Transverse colon (tissue), 4 donors: ENCODE measurements around the gene LAMB1. TPM values are rescaled to one million over a fixed set of nuclear protein-coding genes. Genes with fewer than 3 reads are reported as not detected.
A peak's percentile ranks its signal among the peaks of the same experiment; 100 is the strongest.
"Not testable (repeated sequence)": the region's sequence is repeated elsewhere in the genome, so short reads cannot be mapped to it uniquely, and the experiment has no call there.

Source experiments
- DNase-seq: peaks from one replicate; pipeline ENCODE4 v3.0.0-alpha.2; 2019
- H3K27ac ChIP-seq, 4 donors: fragments of 200-600 bp; sonication (generic); 2 replicates each; pipeline ENCODE4 v1.5.1; 2016 to 2018; ENCODE audit warnings: inconsistent platforms in 4 of 4
- H3K27me3 ChIP-seq: fragments of 200-600 bp; sonication (generic); 2 replicates; pipeline ENCODE4 v1.5.1; 2017; ENCODE audit warnings: inconsistent platforms
- H3K36me3 ChIP-seq, 4 donors: fragments of 200-600 bp; sonication (generic); 2 replicates each; pipeline ENCODE4 v1.5.1; 2017 to 2019; ENCODE audit warnings: inconsistent platforms in 4 of 4
- H3K4me1 ChIP-seq, 4 donors: fragments of 200-600 bp; sonication (generic); 2 replicates each; pipeline ENCODE4 v1.5.1; 2017 to 2020; ENCODE audit warnings: inconsistent platforms in 4 of 4
- H3K4me3 ChIP-seq, 4 donors: fragments of 200-600 bp; sonication (generic); 1 replicate in 1 of 4; 2 replicates in 3 of 4; pipeline versions ENCODE4 v1.5.1 to v1.6.1; 2017 to 2019; ENCODE audit warnings: inconsistent platforms in 4 of 4
- H3K9me3 ChIP-seq, 2 donors: fragments of 200-600 bp; sonication (generic); 2 replicates each; pipeline ENCODE4 v1.5.1; 2017 to 2019; ENCODE audit warnings: inconsistent platforms in 2 of 2
- EP300 ChIP-seq: sonication (generic); formaldehyde crosslinking; IDR thresholded peaks from one replicate; pipeline ENCODE4 v1.6.1; 2017; ENCODE audit warnings: antibody characterized with exemption, low read depth
- POLR2A ChIP-seq: fragments of 450-650 bp; IDR thresholded peaks from one replicate; pipeline ENCODE4 v1.6.1; 2016; ENCODE audit warnings: antibody characterized with exemption, mild to moderate bottlenecking, moderate library complexity
- POLR2AphosphoS5 ChIP-seq, 3 donors: sonication (generic); formaldehyde crosslinking; IDR thresholded peaks; one replicate each; pipeline ENCODE4 v1.6.1; 2016; ENCODE audit warnings: antibody characterized with exemption in 3 of 3
- WGBS, 2 donors: methylation state at CpG; one replicate each; pipeline ENCODE4 v1.1.5; 2018; ENCODE audit warnings: low coverage in 1 of 2; 5-methylcytosine and 5-hydroxymethylcytosine counted together
- in situ Hi-C, 4 donors: fragments of 200-750 bp; cut with MboI; loops; one replicate each; pipeline versions ENCODE4 v1.15.0 to v1.15.1; 2017; ENCODE audit warnings: low sequenced_read_pairs in 3 of 4, low pct_ligation_motif_present in 1 of 4, low pct_unique_long_range_greater_than_20kb in 1 of 4
- intact Hi-C: fragments of 100-400 bp; cut with DNase I; formaldehyde crosslinking; loops from one replicate; pipeline ENCODE4 v1.15.1; 2023; ENCODE audit warnings: low total_unique reads
- total RNA-seq, 4 donors: library from RNA; depleted of rRNA; stranded (reverse); fragments of >200 nt; gene quantifications; one replicate each; pipeline ENCODE4 v1.1.0, GENCODE V29; 2016
- TF ChIP-seq, protein P1 (sequence below), 5 experiments: fragments of 200-600 bp in 3 of 5; fragments of 450-650 bp in 2 of 5; sonication (generic) in 3 of 5; IDR thresholded peaks; 1 replicate in 2 of 5; 2 replicates in 3 of 5; pipeline ENCODE4 v1.5.1; 2016 to 2017; ENCODE audit warnings: antibody characterized with exemption in 5 of 5, inconsistent platforms in 3 of 5, mild to moderate bottlenecking in 2 of 5, moderate library complexity in 1 of 5

The LAMB1 gene
- total RNA-seq, 4 donors from 2014 or later: 54.2 to 119 (median 90.3) TPM

DNA sequence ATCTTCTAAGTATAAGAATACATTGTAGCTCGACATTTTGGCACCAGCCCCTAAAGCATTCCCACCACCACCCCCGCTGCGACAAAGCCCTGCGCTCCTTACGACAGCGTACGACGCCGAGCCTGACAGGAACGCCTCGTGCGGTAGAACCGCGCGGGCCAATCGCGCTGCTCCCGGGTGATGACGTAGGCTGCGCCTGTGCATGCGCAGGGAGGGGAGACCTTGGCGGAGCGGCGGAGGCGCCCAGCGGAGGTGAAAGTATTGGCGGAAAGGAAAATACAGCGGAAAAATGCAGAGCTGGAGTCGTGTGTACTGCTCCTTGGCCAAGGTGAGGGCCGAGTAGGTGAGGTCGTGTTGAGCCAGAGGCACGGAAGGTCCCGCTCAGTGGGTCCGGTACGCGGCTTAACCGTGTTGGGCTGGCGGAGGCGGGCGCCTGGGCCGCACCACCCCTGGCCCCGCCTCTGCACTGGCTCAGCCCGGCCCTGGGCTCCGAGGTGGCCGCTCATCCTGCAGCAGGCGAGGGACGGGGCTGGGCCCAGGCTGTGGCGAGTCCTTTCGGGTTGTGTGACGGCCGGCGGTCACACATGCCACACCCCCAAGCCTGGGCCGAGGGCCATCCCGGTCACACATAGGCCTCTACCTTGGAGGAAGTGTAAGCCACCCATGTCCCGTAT, 111.9 kb downstream of the LAMB1 start, which contains the start of gene DLD:
Gene DLD, plus strand, starts transcription at position 222 of the 674 bp plus-strand sequence. Its CDS starts 68 bp downstream, at position 290.
- Histone ChIP-seq H3K36me3 (peaks cover 0 to 3% (median 0%) of the 10 kb centered on the region in 4 donors), H3K27ac (peak within 1 kb of the TSS; percentile 94 to 96 (median 94)), H3K4me1 (peaks cover 14 to 30% (median 28%) of the 10 kb centered on the region in 4 donors), H3K9me3 (no peaks in the 10 kb centered on the region), H3K4me3 (peak within 1 kb of the TSS; percentile 55 to 75 (median 66)), H3K27me3 (no peaks in the 10 kb centered on the region)
- intact Hi-C loops (loop anchor here (10.0 kb wide), 1 partner anchor 254 kb away; no protein-coding TSS in a partner anchor), in situ Hi-C loops (loop anchor here in 3 of 4 donors (25.0 kb wide), 4 partner anchors 154 to 704 kb away; partner anchors contain the start of genes CBLL1 (in 1 of the 3), GPR22 (in 1 of the 3) and LAMB4 (in 1 of the 3))
- peak; percentile 96 for DNase-seq
- TF ChIP-seq, protein P1, sequence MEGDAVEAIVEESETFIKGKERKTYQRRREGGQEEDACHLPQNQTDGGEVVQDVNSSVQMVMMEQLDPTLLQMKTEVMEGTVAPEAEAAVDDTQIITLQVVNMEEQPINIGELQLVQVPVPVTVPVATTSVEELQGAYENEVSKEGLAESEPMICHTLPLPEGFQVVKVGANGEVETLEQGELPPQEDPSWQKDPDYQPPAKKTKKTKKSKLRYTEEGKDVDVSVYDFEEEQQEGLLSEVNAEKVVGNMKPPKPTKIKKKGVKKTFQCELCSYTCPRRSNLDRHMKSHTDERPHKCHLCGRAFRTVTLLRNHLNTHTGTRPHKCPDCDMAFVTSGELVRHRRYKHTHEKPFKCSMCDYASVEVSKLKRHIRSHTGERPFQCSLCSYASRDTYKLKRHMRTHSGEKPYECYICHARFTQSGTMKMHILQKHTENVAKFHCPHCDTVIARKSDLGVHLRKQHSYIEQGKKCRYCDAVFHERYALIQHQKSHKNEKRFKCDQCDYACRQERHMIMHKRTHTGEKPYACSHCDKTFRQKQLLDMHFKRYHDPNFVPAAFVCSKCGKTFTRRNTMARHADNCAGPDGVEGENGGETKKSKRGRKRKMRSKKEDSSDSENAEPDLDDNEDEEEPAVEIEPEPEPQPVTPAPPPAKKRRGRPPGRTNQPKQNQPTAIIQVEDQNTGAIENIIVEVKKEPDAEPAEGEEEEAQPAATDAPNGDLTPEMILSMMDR (IDR thresholded peaks at IDR 0.05): peak in 1 of 5 experiments; percentile 15
- TF ChIP-seq POLR2A: peak; percentile 94
- TF ChIP-seq POLR2AphosphoS5 (IDR thresholded peaks at IDR 0.05): peak; percentile 95 to 97 (median 96)
- TF ChIP-seq EP300: no peak
- WGBS, 2 donors: 0 to 1% methylated on average over 1 to 55 of the region's 55 CpGs

GRCh38 chr7:107890493-107890961, 112.4 kb downstream of the LAMB1 start:
- Histone ChIP-seq H3K4me1 (peaks cover 14 to 28% (median 25%) of the 10 kb centered on the region in 4 donors), H3K27me3 (no peaks in the 10 kb centered on the region), H3K27ac (peak overlapping the region; percentile 94 to 96 (median 94)), H3K36me3 (peaks cover 0 to 3% (median 0%) of the 10 kb centered on the region in 4 donors), H3K9me3 (no peaks in the 10 kb centered on the region), H3K4me3 (peak overlapping the region; percentile 55 to 75 (median 66))
- intact Hi-C loops: loop anchor here (10.0 kb wide), 1 partner anchor 254 kb away; no protein-coding TSS in a partner anchor
- TF ChIP-seq, protein P1 (IDR thresholded peaks at IDR 0.05): no peak
- TF ChIP-seq POLR2A (no peak), EP300 (no peak), POLR2AphosphoS5 (IDR thresholded peaks at IDR 0.05) (no peak)
- WGBS, 2 donors: 3 to 7% methylated on average over 6 to 7 of the region's 7 CpGs
- in situ Hi-C loops: loop anchor here in 3 of 4 donors (25.0 kb wide), 4 partner anchors 153 to 703 kb away; partner anchors contain the start of genes CBLL1 (in 1 of the 3), GPR22 (in 1 of the 3) and LAMB4 (in 1 of the 3)
- no peak for DNase-seq

DNA sequence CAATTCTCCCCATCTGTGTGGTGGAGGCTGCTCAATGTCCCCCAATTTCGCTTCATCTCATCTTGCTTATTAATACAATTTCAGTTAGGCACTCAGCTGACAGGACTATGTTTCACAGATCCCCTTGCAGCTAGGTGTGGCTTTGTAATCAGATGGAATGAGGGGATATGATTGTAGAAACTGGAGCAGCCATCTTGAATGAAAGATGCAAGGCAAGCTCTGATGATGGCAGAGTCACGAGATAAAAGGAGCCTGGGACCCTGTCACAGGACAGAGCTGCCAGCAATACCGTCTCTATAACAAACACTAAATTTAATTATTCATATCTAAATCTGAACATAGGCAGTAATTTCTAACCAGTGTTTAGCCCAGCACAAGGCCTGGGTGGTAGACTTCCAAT, 113.0 kb downstream of the LAMB1 start:
- Histone ChIP-seq H3K27me3 (no peaks in the 10 kb centered on the region), H3K27ac (peak overlapping the region; percentile 94 to 96 (median 94)), H3K9me3 (no peaks in the 10 kb centered on the region), H3K36me3 (peaks cover 0 to 3% (median 0%) of the 10 kb centered on the region in 4 donors), H3K4me3 (peak overlapping the region in 1 of 4 donors; percentile 75), H3K4me1 (peaks cover 14 to 28% (median 25%) of the 10 kb centered on the region in 4 donors)
- WGBS, 2 donors: 67 to 73% methylated on average over 2 to 3 of the region's 3 CpGs
- no peak for DNase-seq
- intact Hi-C loops: loop anchor here (10.0 kb wide), 1 partner anchor 255 kb away; no protein-coding TSS in a partner anchor
- in situ Hi-C loops: loop anchor here in 3 of 4 donors (25.0 kb wide), 4 partner anchors 153 to 703 kb away; partner anchors contain the start of genes CBLL1 (in 1 of the 3), GPR22 (in 1 of the 3) and LAMB4 (in 1 of the 3)
- no peak for TF ChIP-seq POLR2A
- no peak for TF ChIP-seq EP300
- TF ChIP-seq, protein P1 (IDR thresholded peaks at IDR 0.05): no peak
- no peak for TF ChIP-seq POLR2AphosphoS5 (IDR thresholded peaks at IDR 0.05)

DNA sequence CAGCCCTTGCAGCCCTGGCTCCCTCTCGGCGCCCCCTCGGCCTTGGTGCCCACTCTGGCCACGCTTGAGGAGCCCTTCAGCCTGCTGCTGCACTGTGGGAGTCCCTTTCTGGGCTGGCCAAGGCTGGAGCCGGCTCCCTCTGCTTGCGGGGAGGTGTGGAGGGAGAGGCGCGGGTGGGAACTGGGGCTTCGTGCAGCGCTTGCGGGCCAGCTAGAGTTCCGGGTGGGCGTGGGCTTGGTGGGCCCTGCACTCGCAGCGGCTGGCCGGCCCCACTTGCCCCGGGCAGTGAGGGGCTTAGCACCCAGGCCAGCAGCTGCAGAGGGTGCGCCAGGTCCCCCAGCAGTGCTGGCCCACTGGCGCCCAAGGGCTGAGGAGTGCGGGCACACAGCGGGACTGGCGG, 115.1 kb downstream of the LAMB1 start:
- H3K36me3 ChIP-seq, H3K9me3 ChIP-seq, H3K4me3 ChIP-seq, H3K27me3 ChIP-seq, intact Hi-C loops, DNase-seq, H3K27ac ChIP-seq: not testable (repeated sequence)
- H3K4me1 ChIP-seq: peaks cover 9 to 16% (median 14%) of the 10 kb centered on the region in 4 donors
- in situ Hi-C loops: loop anchor here in 3 of 4 donors (25.0 kb wide), 4 partner anchors 151 to 701 kb away; partner anchors contain the start of genes CBLL1 (in 1 of the 3), GPR22 (in 1 of the 3) and LAMB4 (in 1 of the 3)
- WGBS, 2 donors: 91 to 98% methylated on average over 4 to 7 of the region's 22 CpGs
